H1 (cell line): ENCODE data around the gene SNX33. TPM values are rescaled to one million over a fixed set of nuclear protein-coding genes. Genes with fewer than 3 reads are reported as not detected.

Experiments used
- ASH2L ChIP-seq: fragments of 200-600, 300-600 bp; sonication (generic); IDR thresholded peaks from one replicate; pipeline ENCODE4 v1.7.1; 2017; ENCODE audit warnings: low read length
- CHD7 ChIP-seq: fragments of 300-600 bp; sonication (generic); IDR thresholded peaks from 2 replicates; pipeline ENCODE4 v1.7.1; 2012; ENCODE audit warnings: low read length, moderate library complexity, mild to moderate bottlenecking, inconsistent platforms; ENCODE audit not compliant: insufficient replicate concordance
- EGR1 ChIP-seq: IDR thresholded peaks from 2 replicates; pipeline ENCODE4 v1.6.1; 2011; ENCODE audit warnings: low read depth, low read length, borderline replicate concordance
- JUN ChIP-seq: IDR thresholded peaks from 2 replicates; pipeline ENCODE4 v1.6.1; 2011; ENCODE audit warnings: low read depth, mild to moderate bottlenecking, improper control_type of control experiment, low read length
- KDM4A ChIP-seq: IDR thresholded peaks from one replicate; pipeline ENCODE4 v1.7.1; 2012; ENCODE audit warnings: low read depth, mild to moderate bottlenecking, moderate library complexity, low read length, inconsistent platforms; ENCODE audit not compliant: severe bottlenecking
- NRF1 ChIP-seq: IDR thresholded peaks from 2 replicates; pipeline ENCODE4 v1.6.1; 2011; ENCODE audit warnings: mild to moderate bottlenecking, low read depth, low read length, improper control_type of control experiment
- RFX5 ChIP-seq: IDR thresholded peaks from 2 replicates; pipeline ENCODE4 v1.6.1; 2011; ENCODE audit warnings: low read depth, low read length, improper control_type of control experiment, borderline replicate concordance
- SIN3A ChIP-seq, 2 experiments: IDR thresholded peaks in 1 of 2; conservative IDR thresholded peaks in 1 of 2; 2 replicates each; pipeline ENCODE4 v1.6.1; 2011 to 2012; ENCODE audit warnings: low read length in 2 of 2, improper control_type of control experiment in 1 of 2, low read depth in 1 of 2, mild to moderate bottlenecking in 1 of 2
- SRF ChIP-seq: IDR thresholded peaks from 2 replicates; pipeline ENCODE4 v1.6.1; 2011; ENCODE audit warnings: mild to moderate bottlenecking, low read depth, low read length, moderate library complexity
- SUZ12 ChIP-seq: fragments of 200-600 bp; sonication (generic); IDR thresholded peaks from 2 replicates; pipeline ENCODE4 v1.6.1; 2012; ENCODE audit warnings: mild to moderate bottlenecking, inconsistent platforms, low read length, moderate library complexity, mixed read lengths
- polyA plus RNA-seq, 7 experiments: library from polyadenylated mRNA; depleted of rRNA in 3 of 7; stranded (reverse) in 5 of 7; unstranded in 2 of 7; fragments of >200 nt in 5 of 7; fragments of 200-250 nt in 2 of 7; gene quantifications; 1 replicate in 5 of 7; 2 replicates in 1 of 7; 4 replicates in 1 of 7; pipeline versions ENCODE4 v1.2.1 to v1.2.3, GENCODE V29; 2011 to 2013; ENCODE audit warnings: missing spikeins in 2 of 7, mixed read lengths in 2 of 7
- total RNA-seq: library from RNA; stranded (reverse); fragmentation: NEBNext Ultra II Directional; extraction: Animal tissue kit (Norgen Biotek cat#: 25700); gene quantifications from 2 replicates; pipeline ENCODE4 v1.2.1, GENCODE V29; 2021

The SNX33 gene
- total and polyA plus RNA-seq, 2 of the 8 experiments (the other 6 are each of a cell fraction or from before 2014, with no cell fraction given), result 14.3 to 22.9 TPM

- no peak for TF ChIP-seq CHD7
- no peak for TF ChIP-seq EGR1
- no peak for TF ChIP-seq JUN
- no peak for TF ChIP-seq SRF
- TF ChIP-seq SUZ12, result no peak
- TF ChIP-seq RFX5, result no peak
- no peak for TF ChIP-seq ASH2L
- no peak for TF ChIP-seq NRF1
- TF ChIP-seq SIN3A (conservative IDR thresholded peaks at IDR 0.05 in 1 of 2, IDR thresholded peaks at IDR 0.05 in 1 of 2; ENCODE audit: low read depth in 1 of 2, low read length in 2 of 2), result 0 out of 4 replicates have a peak, but pooled peaks of 1 of the 2 experiments have one; percentile 44
- TF ChIP-seq KDM4A, result no peak
Observed at GRCh38 chr15:75648156-75649000, 666 bp downstream of the SNX33 start (continued).
